K562 (cell line): ENCODE results near the gene NVL.

ENCODE experiments used
- CTCF ChIP-seq, 3 experiments: IDR thresholded peaks in 2 of 3; conservative IDR thresholded peaks in 1 of 3; 2 replicates each; pipeline ENCODE4 v1.5.1; 2011 to 2012; ENCODE audit warnings: low read length in 3 of 3, mild to moderate bottlenecking in 3 of 3, control low read depth in 2 of 3, improper control_type of control experiment in 1 of 3, inconsistent platforms in 1 of 3, low read depth in 1 of 3, mixed read lengths in 1 of 3, moderate library complexity in 1 of 3; ENCODE audit not compliant: insufficient read depth in 2 of 3
- NFATC3 ChIP-seq: fragments of 450-650 bp; IDR thresholded peaks from 2 replicates; pipeline ENCODE4 v1.6.1; 2017; ENCODE audit warnings: mild to moderate bottlenecking
- ZNF143 ChIP-seq: sonication (generic); formaldehyde crosslinking; IDR thresholded peaks from 2 replicates; pipeline ENCODE4 v1.9.0; 2022; ENCODE audit warnings: mild to moderate bottlenecking, missing genetic modification reagents
- ZNF436 ChIP-seq: fragments of 250-450, 450-650 bp; sonication (Bioruptor Pico); formaldehyde crosslinking; IDR thresholded peaks from 2 replicates; pipeline ENCODE4 v1.7.0; 2020; ENCODE audit warnings: mild to moderate bottlenecking
- ZNF589 ChIP-seq: fragments of 200-800 bp; sonication (Bioruptor generic); IDR thresholded peaks from 2 replicates; pipeline ENCODE4 v1.6.1; 2016; ENCODE audit warnings: low read depth, missing genetic modification characterization, missing compliant biosample characterization

DNA sequence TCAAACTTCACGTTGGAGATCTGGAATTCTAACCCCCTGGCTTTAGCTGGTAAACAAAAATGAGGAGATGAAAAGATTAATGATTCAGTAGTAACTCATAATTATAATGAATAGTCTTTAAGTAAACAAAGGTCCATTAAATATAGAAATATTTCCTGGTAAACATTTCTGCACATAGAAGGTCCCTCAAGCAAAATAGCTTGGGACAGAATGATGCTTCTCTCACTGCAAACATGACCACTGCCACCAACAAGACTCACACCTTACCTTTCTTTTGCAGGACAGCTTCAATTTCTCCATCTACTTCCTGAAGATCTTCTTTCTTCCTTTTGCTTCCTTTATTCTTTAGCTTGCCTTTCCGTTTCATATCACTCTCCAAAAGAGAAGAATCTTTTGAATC lies 25.2 kb downstream of the NVL start:
- no peak for TF ChIP-seq ZNF143 (CRISPR knock-in tag)
- TF ChIP-seq ZNF589 (CRISPR knock-in tag), result no peak
- TF ChIP-seq ZNF436, result no peak
- no peak for TF ChIP-seq NFATC3
- no peak for TF ChIP-seq CTCF (IDR thresholded peaks at IDR 0.05 in 2 of 3, conservative IDR thresholded peaks at IDR 0.05 in 1 of 3; ENCODE audit: insufficient read depth in 2 of 3, low read depth in 1 of 3, low read length in 3 of 3)
